Stromal cell of bone marrow (primary cell): ENCODE results near the gene ASTL.
"Not testable (repeated sequence)": the region's sequence is repeated elsewhere in the genome, so short reads cannot be mapped to it uniquely, and the experiment has no call there.

Source experiments
- DNase-seq: peaks from one replicate; pipeline ENCODE4 v3.0.0-alpha.2; 2012; ENCODE audit warnings: low read depth

ASTL gene

GRCh38 chr2:96098900-96099590 is 39.3 kb downstream of the ASTL start:
- no peak for DNase-seq

DNA sequence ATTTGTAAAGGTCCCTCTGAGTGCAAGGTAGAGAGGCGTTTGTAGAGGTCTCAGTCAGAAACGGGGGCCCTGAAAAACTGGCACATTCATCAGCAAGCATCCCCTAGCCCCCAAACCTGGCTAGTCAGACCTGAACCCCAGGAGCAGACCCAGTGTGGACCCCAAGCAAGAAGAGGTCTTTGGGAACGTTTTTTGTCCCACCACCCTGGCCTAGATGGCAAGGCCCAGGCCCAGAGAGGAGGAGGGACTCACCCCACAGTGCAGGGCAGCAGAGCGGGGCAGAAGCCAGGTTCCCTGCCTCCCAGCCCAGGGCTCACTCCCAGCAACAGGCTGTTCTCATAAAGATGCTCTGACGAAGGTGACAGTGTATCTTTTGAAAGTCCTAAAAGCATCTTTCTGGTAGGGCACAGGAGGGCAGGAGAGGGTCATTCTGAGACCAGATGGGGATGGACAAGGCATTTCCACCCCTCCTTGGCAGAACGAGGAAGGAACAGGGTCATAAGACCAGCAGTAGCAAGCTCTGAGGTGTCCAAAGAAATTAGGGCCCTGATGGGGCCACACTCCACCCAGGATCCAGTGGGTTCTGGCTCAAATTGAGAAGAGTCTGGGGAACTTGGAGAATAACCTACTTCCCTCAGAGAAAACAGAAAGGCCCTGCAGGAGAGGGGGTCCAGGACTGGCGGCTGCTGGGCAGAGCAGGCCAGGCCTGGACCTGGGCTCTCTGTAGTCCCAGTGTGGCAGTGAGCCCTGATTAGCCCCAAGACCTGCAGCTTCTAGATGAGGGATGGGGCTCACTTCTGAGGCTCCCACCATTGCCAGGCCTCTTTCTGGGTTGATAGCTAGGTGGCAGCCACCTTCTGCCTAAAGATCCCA is 40.1 kb downstream of the ASTL start:
- DNase-seq: no peak

GRCh38 chr2:96097441-96097840 is 40.9 kb downstream of the ASTL start:
- DNase-seq: no peak

DNA sequence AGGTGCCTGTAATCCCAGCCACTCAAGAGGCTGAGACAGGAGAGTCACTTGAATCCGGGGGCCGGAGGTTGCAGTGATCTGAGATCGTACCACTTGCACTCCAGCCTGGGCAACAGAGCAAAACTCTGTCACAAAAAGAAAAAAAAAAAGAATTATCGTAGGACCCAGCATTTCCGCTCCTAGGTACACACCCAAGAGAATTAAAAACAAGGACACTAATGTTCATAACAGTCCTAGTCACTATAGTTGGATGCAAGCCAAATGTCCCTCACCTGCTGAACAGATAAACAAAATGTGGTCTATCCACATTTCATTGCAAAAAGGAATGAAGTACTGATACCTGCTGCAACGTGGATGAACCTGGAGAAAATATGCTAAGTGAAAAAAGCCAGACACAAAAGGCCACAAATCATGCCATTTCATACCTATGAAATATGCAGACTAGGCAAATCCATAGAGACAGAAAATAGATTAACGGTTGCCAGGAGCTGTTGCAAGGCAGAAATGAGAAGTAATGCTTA is 43.1 kb downstream of the ASTL start:
- DNase-seq: no peak

- no peak for DNase-seq
Observed at GRCh38 chr2:96093528-96093927, 44.8 kb downstream of the ASTL start.

DNA sequence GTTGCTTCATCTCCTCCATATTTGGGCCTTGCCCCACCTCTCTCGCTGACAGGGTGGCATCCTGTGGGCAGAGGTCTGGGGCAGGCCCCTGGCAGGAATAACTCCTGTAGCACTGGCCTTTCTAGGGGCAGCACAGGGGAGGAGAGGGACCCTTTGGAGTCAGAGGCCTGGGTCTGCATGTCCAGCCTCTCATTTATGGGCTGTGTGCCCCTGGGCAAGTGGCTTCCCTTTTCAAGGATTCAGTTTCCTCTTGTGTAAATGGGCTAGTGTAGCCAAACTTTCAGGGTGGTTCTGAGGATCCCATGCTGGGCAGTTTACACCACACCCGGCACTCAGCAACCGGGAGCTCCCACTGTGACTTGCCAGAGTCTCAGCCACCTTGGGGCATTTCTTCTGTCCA is 45.4 kb downstream of the ASTL start:
- DNase-seq: no peak

DNA sequence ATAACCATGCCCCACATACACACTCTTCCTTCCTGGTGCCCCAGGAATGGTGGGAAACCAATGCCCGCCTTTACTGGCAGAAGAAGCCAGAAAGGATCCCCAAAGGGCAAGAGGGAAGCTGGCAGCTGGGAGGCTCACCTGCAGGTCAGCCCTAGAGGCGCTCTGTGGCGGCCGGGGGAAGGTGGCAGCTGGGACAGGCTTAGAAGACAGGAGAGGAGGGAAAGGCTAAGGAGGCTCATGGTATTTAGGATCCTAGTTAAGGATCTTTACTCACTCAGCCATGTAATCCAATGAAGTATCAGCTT is 45.8 kb downstream of the ASTL start:
- DNase-seq: no peak

DNA sequence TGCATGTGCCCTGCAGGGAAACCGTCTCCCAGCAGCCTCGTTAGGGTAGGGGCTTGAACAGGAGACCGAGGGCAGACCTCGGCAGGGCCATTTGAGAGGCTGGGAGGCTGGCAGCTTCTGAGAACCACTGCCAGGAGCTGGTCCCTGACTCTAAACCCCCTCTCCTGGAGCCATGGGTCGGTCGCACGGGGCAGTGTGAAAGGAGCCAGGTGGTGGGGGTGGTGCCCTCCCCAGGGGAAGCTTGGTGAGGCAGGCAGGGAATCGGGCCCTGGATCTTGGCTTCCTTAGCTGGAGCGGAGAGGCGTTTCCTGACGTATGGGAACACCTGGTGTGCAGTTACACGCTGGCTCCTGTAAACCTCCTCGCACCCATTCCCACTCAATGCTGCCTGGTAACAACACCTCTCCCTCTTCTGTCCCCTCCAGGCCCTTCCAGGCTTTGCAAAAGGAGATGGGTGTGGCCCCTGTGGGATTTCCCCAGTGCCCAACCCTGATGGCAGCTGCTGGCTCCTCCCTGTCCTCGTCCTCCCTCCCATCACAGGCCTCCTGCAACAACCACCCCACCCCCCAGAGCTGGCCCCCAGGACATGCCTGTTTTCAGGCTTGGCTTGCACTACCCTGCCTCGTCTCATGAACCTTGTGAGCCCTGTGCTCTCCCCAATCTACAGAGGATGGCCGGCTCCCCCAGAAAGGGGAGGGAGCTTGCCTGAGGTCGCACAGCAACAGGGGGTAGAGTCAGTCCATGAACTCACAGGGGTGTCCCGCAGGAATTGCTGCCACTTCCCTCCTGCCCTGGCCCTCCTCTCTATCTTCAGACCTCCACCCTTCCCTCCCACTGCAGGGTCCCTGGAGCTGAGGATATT is 46.4 kb downstream of the ASTL start:
- DNase-seq: no peak

GRCh38 chr2:96091141-96091710 is 47.1 kb downstream of the ASTL start:
- DNase-seq: no peak

GRCh38 chr2:96090196-96090926 is 47.9 kb downstream of the ASTL start:
- DNase-seq: no peak

GRCh38 chr2:96089356-96090195 is 48.7 kb downstream of the ASTL start:
- DNase-seq: no peak

GRCh38 chr2:96088340-96089335 is 49.7 kb downstream of the ASTL start:
- DNase-seq: no peak

DNA sequence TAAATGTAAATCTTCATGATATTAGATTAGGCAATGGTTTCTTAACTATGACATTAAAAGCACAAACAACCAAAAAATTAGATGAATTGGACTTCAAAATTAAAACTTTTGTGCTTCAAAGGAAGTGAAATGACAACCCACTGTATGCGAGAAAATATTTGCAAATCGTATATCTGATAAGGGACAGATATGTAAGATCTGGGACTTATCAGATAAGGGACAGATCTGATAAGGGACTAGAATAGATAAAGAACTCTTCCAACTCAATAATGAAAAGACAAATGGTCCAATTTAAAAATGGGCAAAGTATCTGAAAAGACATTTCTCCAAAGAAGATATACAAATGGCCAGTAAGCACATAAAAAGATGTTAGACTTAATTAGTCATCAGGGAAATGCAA is 51.2 kb downstream of the ASTL start:
- DNase-seq: no peak

- DNase-seq: no peak
Observed at GRCh38 chr2:96085541-96086355, 52.6 kb downstream of the ASTL start.

- DNase-seq: not testable (repeated sequence)
Observed at GRCh38 chr2:96084858-96085518, 53.3 kb downstream of the ASTL start.

- DNase-seq: no peak
Observed at GRCh38 chr2:96083989-96084857, 54.1 kb downstream of the ASTL start.
